K562 (cell line): Measurements from ENCODE around the gene STX1A. TPM values are rescaled to one million over a fixed set of nuclear protein-coding genes. Genes with fewer than 3 reads are reported as not detected.

Experiments used
- CBFA2T2 ChIP-seq: fragments of 450-650 bp; conservative IDR thresholded peaks from 2 replicates; pipeline ENCODE4 v1.6.1; 2017; ENCODE audit warnings: mild to moderate bottlenecking
- FOSL1 ChIP-seq: fragments of 200-800 bp; sonication (Bioruptor generic); conservative IDR thresholded peaks from 2 replicates; pipeline ENCODE4 v1.6.1; 2016; ENCODE audit warnings: missing genetic modification characterization, missing compliant biosample characterization
- GATA2 ChIP-seq: sonication (generic); formaldehyde crosslinking; IDR thresholded peaks from 2 replicates; pipeline ENCODE4 v1.4.0; 2020; ENCODE audit warnings: mild to moderate bottlenecking, missing genetic modification reagents
- LEF1 ChIP-seq: fragments of 450-650 bp; IDR thresholded peaks from 2 replicates; pipeline ENCODE4 v1.6.1; 2016; ENCODE audit warnings: mild to moderate bottlenecking
- SIN3A ChIP-seq, 2 experiments: fragments of 150-350 bp in 1 of 2; IDR thresholded peaks; 2 replicates each; pipeline ENCODE4 v1.6.1; 2011 to 2016; ENCODE audit warnings: borderline replicate concordance in 2 of 2, low read depth in 2 of 2, low read length in 2 of 2, mild to moderate bottlenecking in 2 of 2, moderate library complexity in 2 of 2; ENCODE audit not compliant: control insufficient read depth in 1 of 2
- SMARCA4 ChIP-seq: fragments of 450-650 bp; IDR thresholded peaks from 2 replicates; pipeline ENCODE4 v1.6.1; 2016
- SREBF2 ChIP-seq: sonication (generic); formaldehyde crosslinking; IDR thresholded peaks from 2 replicates; pipeline ENCODE4 v1.4.0; 2020; ENCODE audit warnings: mild to moderate bottlenecking, missing genetic modification reagents
- ZC3H8 ChIP-seq: fragments of 450-650 bp; IDR thresholded peaks from 2 replicates; pipeline ENCODE4 v1.6.1; 2017
- ZNF431 ChIP-seq: sonication (generic); formaldehyde crosslinking; IDR thresholded peaks from 2 replicates; pipeline ENCODE4 v1.8.0; 2022; ENCODE audit warnings: mild to moderate bottlenecking, missing genetic modification reagents
- ZNF668 ChIP-seq: fragments of 250-450 bp; sonication (Bioruptor Pico); IDR thresholded peaks from 2 replicates; pipeline ENCODE4 v1.8.0; 2022; ENCODE audit warnings: mild to moderate bottlenecking, inconsistent platforms
- ZNF764 ChIP-seq: fragments of 250-450 bp; sonication (Bioruptor Pico); IDR thresholded peaks from 2 replicates; pipeline ENCODE4 v1.4.0; 2020; ENCODE audit warnings: low read depth, mild to moderate bottlenecking, moderate library complexity
- polyA plus RNA-seq, 8 experiments: library from polyadenylated mRNA; depleted of rRNA in 4 of 8; stranded (reverse) in 5 of 8; unstranded in 3 of 8; fragments of >200 nt; fragmentation: Nextera tagmentation in 2 of 8; fragmentation: Illumina TruSeq in 1 of 8; extraction: Ambion mirVana in 2 of 8; extraction: Trizol in 1 of 8; gene quantifications; 2 replicates each; pipeline versions ENCODE4 v1.2.1 to v1.2.3, GENCODE V29; 2011 to 2014; ENCODE audit warnings: inconsistent platforms in 1 of 8, missing spikeins in 1 of 8
- total RNA-seq, 7 experiments: library from RNA; depleted of rRNA in 6 of 7; stranded (reverse); fragments of >200 nt in 6 of 7; fragmentation: Illumina TruSeq in 2 of 7; extraction: Trizol in 2 of 7; gene quantifications; 2 replicates each; pipeline versions ENCODE4 v1.2.1 to v1.2.3, GENCODE V29; 2011 to 2021; ENCODE audit warnings: low replicate concordance in 1 of 7
- TF ChIP-seq, protein P1 (sequence below): fragments of 250-450 bp; sonication (Bioruptor Pico); IDR thresholded peaks from 2 replicates; pipeline ENCODE4 v1.4.0; 2020

Gene STX1A
- total and polyA plus RNA-seq, 9 of the 15 experiments (the other 6 are each of a cell fraction or from before 2014, with no cell fraction given) = 0.04 to 15.1 (median 6.3) TPM

DNA sequence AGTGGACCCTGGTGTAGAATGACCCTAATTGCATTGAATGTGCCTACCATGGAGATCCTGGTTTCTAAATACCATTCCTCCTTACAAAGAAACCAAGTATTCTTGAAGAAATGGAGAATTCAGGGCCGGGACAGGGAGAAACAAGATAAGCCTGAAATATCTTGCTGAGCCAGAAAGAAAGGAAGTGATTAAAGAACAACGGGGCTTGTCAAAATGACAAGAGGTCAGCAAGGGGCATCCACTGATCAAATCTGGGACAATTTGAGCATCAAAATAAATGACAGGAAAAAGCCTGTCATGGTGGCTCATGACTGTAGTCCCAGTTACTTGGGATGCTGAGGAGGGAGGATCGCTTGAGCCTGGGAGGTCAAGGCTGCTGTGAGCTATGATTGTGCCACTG, 11.0 kb upstream of the STX1A start (continued):
- TF ChIP-seq LEF1 (no peak), ZNF668 (CRISPR knock-in tag) (no peak), ZNF431 (CRISPR knock-in tag) (no peak), SMARCA4 (0 out of 2 replicates have a peak, but pooled peaks have one; percentile 34), SREBF2 (CRISPR knock-in tag) (no peak), GATA2 (CRISPR knock-in tag) (peak; percentile 12; the same call in 1 of the 2 replicates), SIN3A (IDR thresholded peaks at IDR 0.05; ENCODE audit: borderline replicate concordance in 2 of 2, control insufficient read depth in 1 of 2, low read depth in 2 of 2, low read length in 2 of 2) (no peak), ZNF764 (no peak), ZC3H8 (no peak), CBFA2T2 (peak; percentile 47; the same call in 1 of the 2 replicates), FOSL1 (peak; percentile 38; the same call in 1 of the 2 replicates)
- TF ChIP-seq, protein P1, sequence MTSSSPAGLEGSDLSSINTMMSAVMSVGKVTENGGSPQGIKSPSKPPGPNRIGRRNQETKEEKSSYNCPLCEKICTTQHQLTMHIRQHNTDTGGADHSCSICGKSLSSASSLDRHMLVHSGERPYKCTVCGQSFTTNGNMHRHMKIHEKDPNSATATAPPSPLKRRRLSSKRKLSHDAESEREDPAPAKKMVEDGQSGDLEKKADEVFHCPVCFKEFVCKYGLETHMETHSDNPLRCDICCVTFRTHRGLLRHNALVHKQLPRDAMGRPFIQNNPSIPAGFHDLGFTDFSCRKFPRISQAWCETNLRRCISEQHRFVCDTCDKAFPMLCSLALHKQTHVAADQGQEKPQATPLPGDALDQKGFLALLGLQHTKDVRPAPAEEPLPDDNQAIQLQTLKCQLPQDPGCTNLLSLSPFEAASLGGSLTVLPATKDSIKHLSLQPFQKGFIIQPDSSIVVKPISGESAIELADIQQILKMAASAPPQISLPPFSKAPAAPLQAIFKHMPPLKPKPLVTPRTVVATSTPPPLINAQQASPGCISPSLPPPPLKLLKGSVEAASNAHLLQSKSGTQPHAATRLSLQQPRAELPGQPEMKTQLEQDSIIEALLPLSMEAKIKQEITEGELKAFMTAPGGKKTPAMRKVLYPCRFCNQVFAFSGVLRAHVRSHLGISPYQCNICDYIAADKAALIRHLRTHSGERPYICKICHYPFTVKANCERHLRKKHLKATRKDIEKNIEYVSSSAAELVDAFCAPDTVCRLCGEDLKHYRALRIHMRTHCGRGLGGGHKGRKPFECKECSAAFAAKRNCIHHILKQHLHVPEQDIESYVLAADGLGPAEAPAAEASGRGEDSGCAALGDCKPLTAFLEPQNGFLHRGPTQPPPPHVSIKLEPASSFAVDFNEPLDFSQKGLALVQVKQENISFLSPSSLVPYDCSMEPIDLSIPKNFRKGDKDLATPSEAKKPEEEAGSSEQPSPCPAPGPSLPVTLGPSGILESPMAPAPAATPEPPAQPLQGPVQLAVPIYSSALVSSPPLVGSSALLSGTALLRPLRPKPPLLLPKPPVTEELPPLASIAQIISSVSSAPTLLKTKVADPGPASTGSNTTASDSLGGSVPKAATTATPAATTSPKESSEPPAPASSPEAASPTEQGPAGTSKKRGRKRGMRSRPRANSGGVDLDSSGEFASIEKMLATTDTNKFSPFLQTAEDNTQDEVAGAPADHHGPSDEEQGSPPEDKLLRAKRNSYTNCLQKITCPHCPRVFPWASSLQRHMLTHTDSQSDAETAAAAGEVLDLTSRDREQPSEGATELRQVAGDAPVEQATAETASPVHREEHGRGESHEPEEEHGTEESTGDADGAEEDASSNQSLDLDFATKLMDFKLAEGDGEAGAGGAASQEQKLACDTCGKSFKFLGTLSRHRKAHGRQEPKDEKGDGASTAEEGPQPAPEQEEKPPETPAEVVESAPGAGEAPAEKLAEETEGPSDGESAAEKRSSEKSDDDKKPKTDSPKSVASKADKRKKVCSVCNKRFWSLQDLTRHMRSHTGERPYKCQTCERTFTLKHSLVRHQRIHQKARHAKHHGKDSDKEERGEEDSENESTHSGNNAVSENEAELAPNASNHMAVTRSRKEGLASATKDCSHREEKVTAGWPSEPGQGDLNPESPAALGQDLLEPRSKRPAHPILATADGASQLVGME (CRISPR knock-in tag) = 0 out of 2 replicates have a peak, but pooled peaks have one; percentile 81
